ENCODE data around the gene ZNF217.
"Not testable (repeated sequence)": the region's sequence is repeated elsewhere in the genome, so short reads cannot be mapped to it uniquely, and the experiment has no call there.

The ZNF217 gene

DNA sequence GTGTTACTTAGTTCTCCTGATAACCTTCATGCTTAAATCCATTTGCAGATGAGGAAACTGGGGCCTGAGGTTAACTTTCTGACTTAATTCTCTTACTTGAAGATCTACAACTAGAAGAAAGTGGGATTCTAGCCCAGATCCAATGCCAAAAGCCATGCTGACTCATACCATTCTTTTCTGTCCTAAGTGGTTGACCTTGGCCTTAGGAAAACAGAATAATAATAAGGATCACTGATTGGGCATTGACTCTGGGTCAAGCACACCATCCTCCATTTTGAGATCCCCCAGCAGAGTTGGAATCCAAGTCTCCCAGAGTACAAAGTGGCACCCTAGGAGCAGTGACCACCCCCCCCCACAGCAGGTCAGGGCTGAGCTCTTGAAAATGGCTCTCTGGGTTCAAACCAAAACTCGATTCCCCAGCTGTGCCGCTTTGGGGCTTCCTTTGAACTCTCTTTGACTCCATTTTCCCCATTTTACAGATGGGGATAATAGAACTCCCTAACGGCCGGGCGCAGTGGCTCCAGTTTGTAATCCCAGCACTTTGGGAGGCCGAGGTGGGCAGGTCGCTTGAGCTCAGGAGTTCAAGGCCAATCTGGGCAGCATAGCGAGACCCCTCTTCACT lies 12.8 kb upstream of the ZNF217 start:
- TF ChIP-seq CTCF (IDR thresholded peaks at IDR 0.05; ENCODE audit: low read length, missing control alignments): no peak
- no peak overlapping the region for H3K4me3 ChIP-seq (replicated peaks; ENCODE audit: low read depth, low read length)
- peak; percentile 88 for DNase-seq (ENCODE audit: low read depth)

- not testable (repeated sequence) for H3K4me3 ChIP-seq (replicated peaks; ENCODE audit: low read depth, low read length); DNase-seq (ENCODE audit: low read depth)
Observed at GRCh38 chr20:53605401-53605800, 11.8 kb upstream of the ZNF217 start.

GRCh38 chr20:53604846-53605245 lies 11.2 kb upstream of the ZNF217 start:
- not testable (repeated sequence) for H3K4me3 ChIP-seq (replicated peaks; ENCODE audit: low read depth, low read length); DNase-seq (ENCODE audit: low read depth)

- DNase-seq (ENCODE audit: low read depth): no peak
- no peak for TF ChIP-seq CTCF (IDR thresholded peaks at IDR 0.05; ENCODE audit: low read length, missing control alignments)
- H3K4me3 ChIP-seq (replicated peaks; ENCODE audit: low read depth, low read length): no peak overlapping the region
Observed at GRCh38 chr20:53602661-53603060, 9.0 kb upstream of the ZNF217 start.

- TF ChIP-seq CTCF (IDR thresholded peaks at IDR 0.05; ENCODE audit: low read length, missing control alignments): no peak
- no peak for DNase-seq (ENCODE audit: low read depth)
Observed at GRCh38 chr20:53599910-53600632, 6.4 kb upstream of the ZNF217 start.

GRCh38 chr20:53599378-53599777 lies 5.7 kb upstream of the ZNF217 start:
- no peak for TF ChIP-seq CTCF (IDR thresholded peaks at IDR 0.05; ENCODE audit: low read length, missing control alignments)
- DNase-seq (ENCODE audit: low read depth): no peak
- no peak overlapping the region for H3K4me3 ChIP-seq (replicated peaks; ENCODE audit: low read depth, low read length)

More at GRCh38 chr20:53599910-53600632, 6.4 kb upstream of the ZNF217 start:
- no peak overlapping the region for H3K4me3 ChIP-seq (replicated peaks; ENCODE audit: low read depth, low read length)

- no peak for TF ChIP-seq CTCF (IDR thresholded peaks at IDR 0.05; ENCODE audit: low read length, missing control alignments)
- no peak for DNase-seq (ENCODE audit: low read depth)
- no peak overlapping the region for H3K4me3 ChIP-seq (replicated peaks; ENCODE audit: low read depth, low read length)
Observed at GRCh38 chr20:53599044-53599362, 5.4 kb upstream of the ZNF217 start.

Measured in fibroblast of pulmonary artery (primary cell).